Tibial nerve (tissue), 4 donors: Measurements from ENCODE around the gene PTPRU.

Experiments used
- CTCF ChIP-seq, 5 experiments: fragments of 200-600 bp in 3 of 5; fragments of 450-650 bp in 2 of 5; sonication (generic) in 3 of 5; IDR thresholded peaks; one replicate each; pipeline ENCODE4 v1.5.1; 2016 to 2019; ENCODE audit warnings: antibody characterized with exemption in 5 of 5, mild to moderate bottlenecking in 3 of 5, moderate library complexity in 2 of 5
- EP300 ChIP-seq, 2 donors: sonication (generic); formaldehyde crosslinking; IDR thresholded peaks; one replicate each; pipeline ENCODE4 v1.6.1; 2017; ENCODE audit warnings: antibody characterized with exemption in 2 of 2, mild to moderate bottlenecking in 1 of 2
- POLR2A ChIP-seq, 2 donors: fragments of 450-650 bp; IDR thresholded peaks; one replicate each; pipeline ENCODE4 v1.6.1; 2017; ENCODE audit warnings: antibody characterized with exemption in 2 of 2, mild to moderate bottlenecking in 2 of 2, moderate library complexity in 2 of 2

DNA sequence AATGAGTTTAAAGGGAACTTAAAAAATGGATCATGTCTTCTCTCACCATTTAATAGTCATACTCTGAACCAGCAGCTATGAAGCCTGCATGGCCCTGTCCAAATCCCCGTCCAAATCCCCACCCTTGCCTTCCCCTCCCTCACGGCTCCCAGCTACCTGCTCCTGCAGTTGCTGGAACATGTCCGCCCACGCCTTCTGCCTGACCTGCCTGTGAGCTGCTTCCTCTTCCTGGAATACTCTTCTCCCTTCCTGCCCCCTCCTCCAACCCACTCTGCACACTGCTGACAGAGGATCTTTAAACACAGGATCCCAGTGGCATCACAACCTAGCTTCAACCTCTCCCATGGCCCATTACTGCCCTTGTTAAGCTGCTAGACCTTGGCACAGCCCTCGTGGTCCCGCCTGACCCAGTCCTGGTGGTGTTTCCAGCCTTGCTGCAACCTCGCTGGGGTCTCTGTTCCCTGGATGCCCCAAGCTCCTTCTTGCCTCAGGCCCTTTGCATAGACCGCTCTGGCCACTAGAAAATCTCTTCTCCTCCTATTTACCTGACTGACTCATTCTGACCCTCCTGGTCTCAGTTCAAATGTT lies 118.3 kb downstream of the PTPRU start:
- no peak for TF ChIP-seq CTCF (IDR thresholded peaks at IDR 0.05)
- no peak for TF ChIP-seq POLR2A (IDR thresholded peaks at IDR 0.05)
- TF ChIP-seq EP300 (IDR thresholded peaks at IDR 0.05), result no peak
